ENCODE data around the gene MRGPRD.

- TF ChIP-seq CTCF (IDR thresholded peaks at IDR 0.05) (no peak), EP300 (IDR thresholded peaks at IDR 0.05) (no peak), POLR2A (IDR thresholded peaks at IDR 0.05) (no peak)
Measured at GRCh38 chr11:69022260-69022659, 41.5 kb upstream of the MRGPRD start.

Measured in suprapubic skin (tissue), 3 donors.